Cardiac septum (tissue), 1 donor: Measurements from ENCODE around the gene NT5C3A. TPM values are rescaled to one million over a fixed set of nuclear protein-coding genes. Genes with fewer than 3 reads are reported as not detected.

Experiments used
- DNase-seq: peaks from one replicate; pipeline ENCODE4 v3.0.0-alpha.2; 2020; ENCODE audit warnings: low spot score
- intact Hi-C: fragments of 100-400 bp; cut with DNase I; formaldehyde crosslinking; loops from one replicate; pipeline ENCODE4 v1.14.0; 2022
- total RNA-seq: library from RNA; stranded (reverse); fragmentation: NEBNext Ultra II Directional; extraction: Animal tissue kit (Norgen Biotek cat#: 25700); gene quantifications from one replicate; pipeline ENCODE4 v1.2.1, GENCODE V29; 2021
- donor health status: DM: no; HTN: no; CAD: no.

Gene NT5C3A
- total RNA-seq, 1 donor from 2014 or later: 21.7 TPM

DNA sequence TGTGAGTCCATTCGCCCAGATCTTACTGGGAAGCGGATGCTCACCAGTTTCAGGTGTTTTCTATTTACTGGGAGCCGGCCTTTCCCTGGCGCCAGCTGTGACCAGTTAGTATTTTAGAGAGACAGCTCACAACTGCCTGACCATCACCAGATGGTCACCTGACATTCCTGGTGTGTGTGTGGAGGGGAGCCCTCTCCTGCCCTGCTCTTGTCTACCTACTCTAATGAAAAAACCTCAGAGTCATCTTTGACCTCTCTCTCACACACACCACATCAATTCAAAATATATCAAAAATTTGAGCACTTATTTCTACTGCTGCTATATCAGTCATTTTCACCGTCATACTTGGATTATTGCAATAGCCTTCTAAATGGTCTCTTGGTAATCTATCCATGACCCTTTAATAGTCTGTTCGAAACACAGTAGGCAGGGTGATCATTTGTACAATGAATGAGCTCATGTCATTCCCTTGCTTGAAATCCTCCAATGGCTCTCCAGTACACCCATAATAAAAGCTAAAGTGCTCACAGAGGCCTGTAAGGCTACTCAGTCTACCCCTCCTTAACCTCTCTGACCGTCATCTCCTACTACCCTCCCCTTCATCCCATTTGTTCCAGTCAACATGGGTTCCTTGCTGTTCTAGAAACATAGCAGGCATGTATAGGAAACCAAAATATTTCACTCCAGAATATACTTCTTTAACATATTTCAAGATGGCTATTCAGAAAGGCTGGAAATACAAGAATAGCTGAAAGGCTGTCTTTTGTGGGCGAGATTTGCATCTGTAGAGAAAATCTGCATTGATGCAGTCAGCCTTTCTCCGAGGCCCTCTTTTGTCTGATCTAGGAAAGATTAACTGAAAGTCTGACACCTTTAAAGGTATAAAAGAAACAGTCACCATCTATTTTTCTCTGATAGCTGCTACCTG, 17.5 kb upstream of the NT5C3A start:
- DNase-seq: no peak
- intact Hi-C loops: no loop called here

DNA sequence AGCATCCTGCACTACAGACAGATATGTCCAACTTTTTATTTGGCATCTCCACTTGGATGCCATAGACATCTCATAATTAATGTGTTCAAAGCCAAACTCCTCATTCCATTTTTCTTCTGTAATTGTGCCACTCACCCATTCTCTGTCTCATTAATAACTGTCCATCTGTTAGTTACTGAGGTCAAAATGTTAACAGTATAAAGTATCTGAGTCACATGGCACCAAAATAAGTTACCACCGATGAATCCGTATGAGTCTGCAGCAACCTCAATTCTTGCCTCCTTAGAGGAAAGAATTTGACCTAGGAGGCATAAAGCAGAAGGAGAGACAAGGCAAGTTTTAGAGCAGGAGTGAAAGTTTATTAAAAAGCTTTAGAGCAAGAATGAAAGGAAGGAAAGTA, 16.5 kb upstream of the NT5C3A start:
- intact Hi-C loops: no loop called here
- DNase-seq: no peak

DNA sequence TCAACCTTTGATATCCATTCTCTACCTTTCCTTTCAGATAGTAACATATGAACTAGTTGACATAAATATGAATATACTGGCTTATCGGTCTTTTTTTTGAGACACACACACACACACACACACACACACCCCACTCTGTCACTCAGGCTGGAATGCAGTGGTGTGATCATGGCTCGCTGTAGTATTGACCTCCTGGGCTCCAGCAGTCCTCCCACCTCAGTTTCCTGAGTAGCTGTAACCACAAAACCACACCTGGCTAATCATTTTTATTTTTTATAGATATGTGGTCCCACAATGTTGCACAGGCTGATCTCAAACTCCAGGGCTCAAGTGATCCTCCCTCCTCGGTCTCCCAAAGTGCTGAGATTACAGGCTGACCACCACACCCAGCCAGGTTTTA, 14.2 kb upstream of the NT5C3A start:
- intact Hi-C loops: no loop called here
- DNase-seq: no peak

DNA sequence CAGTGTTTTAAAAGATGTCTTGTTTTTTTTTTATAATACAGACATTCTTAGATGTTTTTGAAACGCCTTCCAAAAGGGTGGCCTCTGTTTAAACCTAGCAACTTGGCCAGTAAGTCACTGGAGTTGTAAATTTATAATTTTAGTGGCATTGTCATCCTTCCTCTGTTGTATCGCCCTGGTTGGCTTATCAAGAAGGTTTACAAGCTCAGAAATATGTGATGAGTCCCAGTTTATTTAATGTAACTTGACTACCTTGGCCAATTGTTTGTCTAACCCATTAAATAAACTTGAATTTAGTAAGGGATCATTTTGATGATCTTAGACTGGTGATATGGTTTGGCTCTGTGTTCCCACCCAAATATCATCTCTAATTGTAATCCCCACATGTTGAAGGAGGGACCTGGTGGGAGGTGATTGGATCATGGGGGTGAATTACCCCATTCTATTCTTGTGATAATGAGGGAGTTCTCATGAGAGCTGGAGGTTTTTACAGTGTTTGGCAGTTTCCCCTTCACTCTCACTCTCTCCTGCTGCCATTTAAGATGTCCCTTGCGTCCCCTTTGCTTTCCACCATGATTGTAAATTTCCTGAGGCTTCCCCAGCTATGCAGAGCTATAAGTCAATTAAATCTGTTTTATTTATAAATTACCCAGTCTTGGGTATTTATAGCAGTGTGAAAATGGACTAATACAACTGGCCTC, 13.4 kb upstream of the NT5C3A start:
- no peak for DNase-seq
- intact Hi-C loops: no loop called here

DNA sequence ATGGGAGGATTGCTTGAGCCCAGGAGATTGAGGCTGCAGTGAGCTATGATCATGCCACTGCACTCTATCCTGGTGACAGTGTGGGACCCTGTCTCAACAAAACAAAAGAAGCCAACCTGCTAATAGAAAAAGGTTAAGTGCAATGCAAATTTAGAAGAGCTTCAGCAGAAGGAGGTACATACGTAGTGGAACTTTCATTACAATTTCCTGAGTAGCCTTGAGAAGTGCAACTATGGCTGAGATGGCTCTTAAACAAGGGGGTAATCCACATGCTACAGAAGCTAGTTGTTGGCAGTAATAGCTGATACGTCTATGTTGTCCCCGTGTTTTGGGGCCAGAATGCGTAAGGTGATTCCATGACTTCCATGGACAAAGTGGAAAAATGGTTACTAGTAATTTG, 10.7 kb upstream of the NT5C3A start:
- no peak for DNase-seq
- intact Hi-C loops: no loop called here

DNA sequence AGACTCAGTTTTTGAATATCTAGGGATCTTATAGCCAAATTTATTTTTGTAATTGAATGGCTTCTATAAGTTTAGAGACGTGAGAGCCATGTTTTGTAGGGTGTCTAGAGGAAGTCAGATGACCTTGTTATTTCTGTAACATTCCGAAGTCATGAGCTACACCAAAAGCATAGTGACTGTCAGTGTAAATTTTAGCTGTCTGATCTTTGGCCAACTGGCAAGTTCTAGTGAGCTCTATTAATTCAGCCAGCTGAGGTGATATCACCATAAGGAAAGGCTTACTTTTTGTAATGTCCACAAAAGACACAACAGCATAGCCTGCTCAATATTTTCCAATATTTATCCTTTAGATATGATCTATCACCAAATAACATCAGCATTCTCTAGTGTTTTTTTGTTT, 9.9 kb upstream of the NT5C3A start:
- intact Hi-C loops: no loop called here
- DNase-seq: no peak

DNA sequence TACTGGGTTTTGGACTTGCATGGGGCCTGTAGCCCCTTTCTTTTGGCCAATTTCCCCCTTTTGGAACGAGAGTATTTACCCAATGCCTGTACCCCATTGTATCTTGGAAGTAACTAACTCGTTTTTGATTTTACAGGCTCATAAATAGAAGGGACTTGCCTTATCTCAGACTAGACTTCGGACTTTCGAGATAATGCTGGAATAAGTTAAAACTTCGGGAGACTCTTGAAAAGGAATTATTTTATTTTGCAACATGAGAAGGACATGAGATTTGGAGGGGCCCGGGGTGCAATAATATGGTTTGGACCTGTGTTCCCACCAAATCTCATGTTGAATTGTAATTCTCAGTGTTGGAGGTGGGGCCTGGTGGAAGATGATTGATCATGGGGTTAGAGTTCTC, 8.3 kb upstream of the NT5C3A start:
- intact Hi-C loops: no loop called here
- no peak for DNase-seq

DNA sequence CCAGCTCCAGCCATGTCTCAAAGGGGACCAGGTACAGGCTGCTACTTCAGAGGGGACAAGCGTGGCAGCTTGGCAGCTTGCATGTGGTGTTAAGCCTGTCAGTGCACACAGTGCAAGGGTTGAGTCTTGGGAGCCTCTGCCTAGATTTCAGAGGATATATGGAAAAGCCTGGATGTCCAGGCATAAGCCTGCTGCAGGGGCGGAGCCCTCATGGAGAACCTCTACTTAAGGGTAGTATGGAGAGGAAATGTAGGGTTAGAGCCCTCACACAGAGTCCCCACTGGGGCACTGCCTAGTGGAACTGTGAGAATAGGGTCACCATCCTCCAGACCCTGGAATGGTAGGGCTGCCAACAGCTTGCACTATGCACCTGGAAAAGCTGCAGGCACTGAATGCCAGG, 7.7 kb upstream of the NT5C3A start:
- no peak for DNase-seq
- intact Hi-C loops: no loop called here

DNA sequence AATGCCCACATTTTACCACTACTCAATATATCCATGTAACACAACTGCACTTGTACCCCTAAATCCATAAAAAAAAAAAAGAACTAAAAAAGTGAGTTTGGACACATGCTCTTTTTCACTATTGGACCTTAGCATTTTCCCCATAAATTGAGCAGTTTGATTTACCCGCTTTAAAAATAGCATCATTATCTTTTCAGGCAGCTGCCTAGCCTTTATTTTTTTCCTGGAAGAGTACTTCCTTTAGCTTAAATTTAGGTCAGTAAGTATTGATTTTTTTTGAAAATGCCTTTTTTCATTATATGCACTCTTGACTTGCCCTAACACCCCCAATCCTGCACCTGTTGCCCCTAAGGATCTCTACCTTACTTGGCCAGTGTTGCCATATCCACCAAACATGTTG, 5.3 kb upstream of the NT5C3A start:
- no peak for DNase-seq
- intact Hi-C loops: no loop called here

DNA sequence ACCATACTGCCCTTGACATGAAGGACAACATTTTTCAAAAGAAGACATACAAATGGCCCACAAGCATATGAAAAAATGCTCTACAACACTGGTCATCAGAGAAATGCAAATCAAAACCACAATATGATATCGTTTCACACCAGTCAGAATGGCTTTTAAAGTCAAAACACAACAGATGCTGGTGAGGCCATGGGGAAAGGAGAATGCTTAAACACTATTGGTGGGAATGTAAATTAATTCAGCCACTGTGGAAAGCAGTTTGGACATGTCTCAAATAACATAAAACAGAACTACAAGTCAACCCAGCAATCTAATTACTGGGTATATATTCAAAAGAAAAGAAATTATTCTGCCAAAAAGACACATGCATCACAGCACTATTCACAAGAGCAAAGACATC, 4.2 kb upstream of the NT5C3A start:
- DNase-seq: no peak
- intact Hi-C loops: no loop called here

DNA sequence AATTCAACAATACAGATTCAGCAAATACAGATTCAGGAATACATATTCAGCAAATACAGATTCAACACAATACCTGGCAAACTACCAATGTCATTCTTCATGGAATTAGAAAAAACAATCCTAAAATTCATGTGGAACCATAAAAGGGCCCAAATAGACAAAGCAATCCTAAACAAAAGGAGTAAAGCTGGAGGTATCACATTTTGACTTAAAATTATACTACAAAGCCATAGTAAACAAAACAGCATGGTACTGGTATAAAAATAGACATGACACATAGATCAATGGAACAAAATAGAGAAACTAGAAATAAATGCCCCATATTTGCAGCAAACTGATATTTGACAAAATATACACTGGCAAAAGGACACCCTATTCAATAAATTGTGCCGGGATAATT, 3.4 kb upstream of the NT5C3A start:
- no peak for DNase-seq

DNA sequence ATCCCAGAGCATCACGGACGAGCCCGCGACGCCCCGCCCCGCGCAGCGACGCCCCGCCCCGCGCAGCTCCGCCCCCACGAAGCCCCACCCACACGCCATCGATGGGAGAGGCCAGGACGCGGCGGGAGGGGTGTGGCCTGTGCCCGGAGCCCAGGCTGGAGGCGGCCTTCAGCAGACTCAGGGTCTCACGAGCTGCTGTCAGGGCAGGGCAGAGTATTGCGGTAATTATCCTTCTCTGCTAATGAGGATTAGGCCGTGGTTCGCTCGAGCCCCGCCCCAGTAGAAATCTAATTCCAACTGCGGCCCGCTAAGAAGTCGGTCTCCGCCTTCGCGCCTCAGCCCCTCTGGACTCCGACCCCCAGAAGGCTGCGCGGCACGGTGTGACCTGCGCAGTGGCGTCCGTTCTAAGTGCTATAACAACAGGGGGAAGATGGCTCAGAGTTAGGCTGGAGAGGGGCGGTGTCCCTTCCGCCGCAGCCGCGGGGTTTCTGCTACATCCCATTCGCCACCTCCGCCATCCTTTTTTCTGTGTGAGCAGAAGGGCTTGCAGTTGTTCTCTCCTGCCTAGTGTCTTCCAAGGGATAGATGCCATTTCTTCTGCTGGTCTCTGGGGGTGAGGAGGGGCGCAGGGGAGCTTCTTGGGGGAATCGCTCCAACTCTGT, 337 bp upstream of the NT5C3A start:
- peak; percentile 98 for DNase-seq
- intact Hi-C loops: loop anchor here (5.0 kb wide), 3 partner anchors 44 to 171 kb away; partner anchors contain the start of genes FKBP9, KBTBD2 and RP9

More for the DNA sequence above, 3.4 kb upstream of the NT5C3A start:
- intact Hi-C loops: no loop called here

DNA sequence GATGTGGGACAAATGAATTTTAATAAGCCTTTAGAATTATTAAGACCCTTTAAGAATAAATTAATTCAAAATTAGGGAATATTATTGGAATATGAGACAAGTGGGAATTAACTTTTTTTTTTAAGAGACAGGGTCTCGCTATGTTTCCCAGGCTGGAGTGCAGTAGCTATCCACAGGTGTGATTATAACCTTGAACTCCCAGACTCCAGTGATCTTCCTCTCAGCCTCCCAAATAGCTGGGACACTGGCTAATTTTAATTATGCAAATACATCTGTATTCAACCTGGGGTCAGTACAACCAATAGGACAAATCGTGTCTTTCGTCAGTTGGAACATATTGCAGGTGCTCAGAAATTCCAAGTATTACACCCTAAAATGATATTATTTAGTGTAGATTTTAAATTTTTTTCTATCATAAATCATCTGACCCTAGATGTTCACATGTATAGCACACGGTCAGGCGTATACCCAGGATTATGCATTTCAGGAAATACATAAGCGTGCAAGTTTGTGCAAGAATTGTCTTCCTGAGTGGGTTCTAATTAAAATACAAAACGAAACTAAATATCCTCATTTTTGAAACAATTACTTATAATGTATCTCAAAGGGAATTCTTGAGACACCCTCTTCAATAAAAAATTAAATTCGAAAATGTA, 1.2 kb downstream of the NT5C3A start:
- no peak for DNase-seq
- intact Hi-C loops: loop anchor here (5.0 kb wide), 3 partner anchors 46 to 169 kb away; partner anchors contain the start of genes FKBP9, KBTBD2 and RP9

DNA sequence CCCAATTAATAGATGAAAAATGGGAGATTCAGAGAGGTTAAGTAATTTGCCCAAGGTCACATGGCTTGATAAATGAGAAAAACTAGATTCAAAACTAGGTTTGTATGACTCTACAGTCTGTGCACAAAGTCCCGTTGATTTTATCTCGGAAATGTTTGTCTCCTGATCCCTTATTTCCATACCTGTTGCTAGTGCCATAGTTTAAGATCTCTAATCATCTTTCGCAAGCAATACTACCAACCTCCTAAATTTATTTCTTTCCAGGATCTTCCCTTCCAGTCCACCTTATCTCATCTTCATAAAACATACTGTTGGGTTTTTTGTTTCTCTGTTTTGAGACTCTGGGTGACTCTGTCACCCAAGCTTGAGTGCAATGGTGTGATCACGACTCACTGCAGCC, 2.9 kb downstream of the NT5C3A start:
- DNase-seq: no peak
- intact Hi-C loops: loop anchor here (5.0 to 10.0 kb wide), 4 partner anchors 48 to 295 kb away; partner anchors contain the start of genes FKBP9, KBTBD2 and RP9

DNA sequence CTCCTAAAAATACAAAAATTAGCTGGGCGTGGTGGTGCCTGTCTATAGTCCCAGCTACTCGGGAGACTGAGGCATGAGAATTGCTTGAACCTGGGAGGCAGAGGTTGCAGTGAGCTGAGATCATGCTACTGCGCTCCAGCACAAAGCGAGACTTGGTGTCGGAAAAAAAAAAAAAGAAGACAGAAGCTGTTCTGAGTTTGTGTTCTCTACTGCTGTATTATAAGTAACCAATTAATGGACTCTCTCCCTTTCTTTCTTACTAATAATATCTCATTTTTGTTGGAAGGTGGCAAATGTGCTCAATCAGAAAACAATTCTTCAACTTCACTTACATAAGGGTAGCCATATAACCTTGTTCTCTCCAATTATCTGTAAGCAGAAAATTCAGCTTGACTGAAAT, 7.4 kb downstream of the NT5C3A start:
- intact Hi-C loops: loop anchor here (10.0 kb wide), 1 partner anchor 290 kb away; no protein-coding TSS in a partner anchor
- DNase-seq: no peak

DNA sequence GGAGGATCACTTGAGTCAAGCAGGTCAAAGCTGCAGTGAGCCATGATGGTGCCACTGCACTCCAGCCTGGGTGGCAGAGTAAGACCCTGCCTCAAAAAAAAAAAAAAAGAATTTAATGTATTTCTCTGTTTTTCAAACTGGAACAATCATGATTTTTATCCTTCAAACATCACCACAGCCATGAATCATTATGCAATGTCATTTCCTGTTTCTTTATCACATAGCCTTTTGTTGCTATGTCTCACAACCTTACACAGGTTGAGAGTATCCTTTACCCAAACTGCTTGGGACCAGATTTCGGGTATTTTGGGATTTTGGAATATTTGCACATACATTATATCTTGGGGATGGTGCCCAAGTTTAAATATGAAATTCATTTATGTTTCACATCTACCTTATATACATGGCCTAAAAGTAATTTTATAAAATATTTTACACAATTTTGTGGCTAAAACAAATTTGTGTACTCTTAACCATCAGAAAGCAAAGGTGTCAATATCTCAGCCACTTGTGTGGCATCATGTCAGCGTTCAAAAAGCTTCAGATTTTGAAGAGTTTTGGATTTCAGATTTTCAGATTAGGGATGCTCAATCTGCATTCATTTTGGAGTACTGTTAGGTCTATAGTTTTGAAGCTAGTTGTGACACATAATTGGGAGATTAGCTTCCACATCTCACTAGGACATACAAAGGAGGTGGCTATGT, 8.2 kb downstream of the NT5C3A start:
- DNase-seq: no peak
- intact Hi-C loops: loop anchor here (10.0 kb wide), 1 partner anchor 290 kb away; no protein-coding TSS in a partner anchor

DNA sequence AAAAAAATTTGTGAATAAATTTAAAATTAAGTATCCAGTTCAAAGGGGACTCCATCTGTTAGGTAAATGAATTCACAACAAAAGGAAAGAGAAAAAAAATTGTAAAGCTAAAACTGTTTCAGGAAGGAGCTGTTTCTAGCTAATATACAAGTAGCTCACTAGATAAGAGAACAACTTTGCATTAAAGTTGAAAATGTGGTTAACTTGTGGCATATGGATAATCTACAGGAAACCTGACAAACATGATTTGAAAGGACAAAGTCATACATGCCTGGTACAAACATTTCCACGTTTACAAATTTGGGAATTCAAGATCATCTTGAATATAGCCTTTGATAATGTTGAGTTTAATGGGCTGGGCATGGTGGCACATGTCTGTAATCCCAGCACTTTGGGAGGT, 8.9 kb downstream of the NT5C3A start:
- intact Hi-C loops: loop anchor here (10.0 kb wide), 1 partner anchor 289 kb away; no protein-coding TSS in a partner anchor
- DNase-seq: no peak

DNA sequence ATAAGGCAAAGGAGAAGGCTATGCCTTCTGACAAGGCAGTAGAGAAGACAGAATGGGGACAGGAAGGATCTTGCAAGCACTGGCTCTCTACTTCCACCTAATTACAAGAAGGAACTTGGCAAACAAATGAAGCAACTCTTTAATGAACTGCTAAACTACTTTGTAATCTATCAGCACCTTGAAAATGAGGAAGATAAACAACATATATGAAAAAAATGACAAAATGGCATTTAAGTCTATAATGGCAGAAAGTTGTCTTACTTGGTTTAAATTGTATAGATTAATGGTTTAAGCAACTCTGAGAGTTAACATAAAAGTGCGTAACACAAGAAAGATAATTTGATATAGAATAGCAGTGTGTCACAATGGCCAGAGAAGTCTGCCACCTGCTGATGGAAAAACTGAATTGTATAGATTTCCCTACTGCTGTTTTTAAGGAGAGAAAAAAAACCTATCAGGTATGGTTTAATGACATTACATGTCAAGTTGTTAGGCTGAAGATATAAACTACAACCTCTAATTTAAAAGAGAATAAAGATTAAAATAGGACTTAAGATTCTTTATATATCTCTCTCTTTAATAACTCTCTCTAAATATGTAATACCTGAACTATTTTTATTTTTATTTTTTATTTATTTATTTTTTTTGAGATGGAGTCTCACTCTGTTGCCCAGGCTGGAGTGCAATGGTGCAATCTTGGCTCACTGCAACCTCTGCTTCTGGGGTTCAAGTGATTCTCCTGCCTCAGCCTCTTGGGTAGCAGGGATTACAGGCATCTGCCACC, 11.8 kb downstream of the NT5C3A start:
- intact Hi-C loops: loop anchor here (10.0 kb wide), 1 partner anchor 286 kb away; no protein-coding TSS in a partner anchor
- no peak for DNase-seq
